PC-9 (cell line): ENCODE measurements around the gene HMOX2.

ENCODE experiments used
- CTCF ChIP-seq: fragments of 200-600 bp; sonication (generic); conservative IDR thresholded peaks from 2 replicates; pipeline ENCODE4 v1.6.1; 2017; ENCODE audit warnings: mixed run types, antibody characterized with exemption, mild to moderate bottlenecking, moderate library complexity
- EZH2 ChIP-seq: fragments of 200-600 bp; sonication (generic); IDR thresholded peaks from 2 replicates; pipeline ENCODE4 v1.8.0; 2017; ENCODE audit warnings: antibody characterized with exemption, low read depth

- TF ChIP-seq EZH2 = no peak
- TF ChIP-seq CTCF = no peak
These were observed 29.4 kb downstream of the HMOX2 start for GRCh38 chr16:4505356-4506147.
